Progenitor cell of endocrine pancreas (in vitro differentiated cells): ENCODE data around the gene DIP2C. TPM values are rescaled to one million over a fixed set of nuclear protein-coding genes. Genes with fewer than 3 reads are reported as not detected.
A peak's percentile ranks its signal among the peaks of the same experiment; 100 is the strongest.
"Not testable (repeated sequence)": the region's sequence is repeated elsewhere in the genome, so short reads cannot be mapped to it uniquely, and the experiment has no call there.

ENCODE experiments used
- DNase-seq: peaks from one replicate; pipeline ENCODE4 v3.0.0; 2021; ENCODE audit warnings: low spot score; ENCODE audit not compliant: unreplicated experiment
- H3K27ac Mint-ChIP-seq: 2 replicates; pipeline ENCODE4 v1.8.0; 2021; ENCODE audit warnings: mild to moderate bottlenecking, moderate library complexity, mixed read lengths
- H3K27me3 Mint-ChIP-seq: 2 replicates; pipeline ENCODE4 v1.8.0; 2021; ENCODE audit warnings: mixed read lengths
- H3K36me3 Mint-ChIP-seq: 2 replicates; pipeline ENCODE4 v1.8.0; 2022; ENCODE audit warnings: mixed read lengths; ENCODE audit not compliant: insufficient read depth
- H3K4me1 Mint-ChIP-seq: 2 replicates; pipeline ENCODE4 v1.8.0; 2021; ENCODE audit warnings: low read depth, mixed read lengths
- H3K4me3 Mint-ChIP-seq: 2 replicates; pipeline ENCODE4 v1.8.0; 2021; ENCODE audit warnings: low read depth, mild to moderate bottlenecking, moderate library complexity, mixed read lengths
- H3K9me3 Mint-ChIP-seq: 2 replicates; pipeline ENCODE4 v1.8.0; 2021; ENCODE audit warnings: low read depth, mixed read lengths
- CTCF ChIP-seq: fragments of 200-600 bp; sonication (generic); IDR thresholded peaks from one replicate; pipeline ENCODE4 v1.5.0; 2021; ENCODE audit warnings: antibody characterized with exemption, mild to moderate bottlenecking; ENCODE audit not compliant: unreplicated experiment
- total RNA-seq: library from RNA; stranded (reverse); gene quantifications from 2 replicates; pipeline ENCODE4 v1.2.1, GENCODE V29; 2021

DIP2C gene
- total RNA-seq, 1 donor from 2014 or later = 27.2 TPM

- peaks cover 14% of the 10 kb centered on the region for H3K4me1 Mint-ChIP-seq
- DNase-seq = no peak
- no peak overlapping the region for H3K27ac Mint-ChIP-seq
- H3K27me3 Mint-ChIP-seq = no peaks in the 10 kb centered on the region
- H3K36me3 Mint-ChIP-seq = peaks cover 1% of the 10 kb centered on the region
- H3K9me3 Mint-ChIP-seq = no peaks in the 10 kb centered on the region
- H3K4me3 Mint-ChIP-seq = no peak overlapping the region
- no peak for TF ChIP-seq CTCF
Measured at GRCh38 chr10:534047-534566, 155.4 kb downstream of the DIP2C start.

DNA sequence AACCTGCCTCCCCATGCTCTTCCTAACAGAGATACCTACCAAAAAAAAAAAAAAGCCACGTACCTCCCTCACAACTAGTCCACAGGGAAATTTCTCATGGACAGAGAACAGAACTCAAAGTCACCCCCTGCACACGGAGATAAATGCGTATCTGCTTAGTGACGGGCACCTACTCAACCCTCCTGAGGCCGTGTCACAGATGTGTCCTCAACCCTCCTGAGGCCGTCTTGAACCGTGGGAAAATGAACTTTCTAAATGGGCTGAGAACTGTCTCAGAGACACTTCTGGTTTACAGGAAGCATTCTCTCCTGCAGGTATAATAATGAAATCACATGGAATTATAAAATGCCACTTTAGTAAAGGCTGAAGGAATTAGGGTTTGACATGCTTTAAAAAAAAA lies 155.9 kb downstream of the DIP2C start:
- H3K27me3 Mint-ChIP-seq = no peaks in the 10 kb centered on the region
- H3K4me1 Mint-ChIP-seq = peaks cover 14% of the 10 kb centered on the region
- H3K4me3 Mint-ChIP-seq = no peak overlapping the region
- H3K36me3 Mint-ChIP-seq = peaks cover 1% of the 10 kb centered on the region
- H3K27ac Mint-ChIP-seq = peak overlapping the region; percentile 68
- no peak for DNase-seq
- TF ChIP-seq CTCF = no peak
- no peaks in the 10 kb centered on the region for H3K9me3 Mint-ChIP-seq

DNA sequence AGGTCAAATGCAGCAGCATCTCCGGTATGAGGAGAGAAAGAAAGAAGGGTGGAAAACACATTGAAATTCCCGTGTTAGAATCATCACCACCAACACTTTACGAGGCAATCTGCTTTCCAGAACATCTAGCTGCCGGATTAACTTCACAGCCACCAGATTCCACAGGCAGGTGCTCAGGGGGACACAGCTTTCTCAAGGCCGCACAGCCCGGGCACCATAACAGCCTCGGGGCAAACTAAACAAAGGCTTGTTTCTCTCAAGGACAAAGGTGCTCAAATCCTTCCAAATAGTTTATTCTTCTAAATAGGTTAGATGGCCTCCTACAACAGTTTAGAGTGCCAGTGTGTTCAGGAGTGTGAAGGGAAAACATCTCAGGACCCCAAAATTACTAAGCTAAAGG lies 156.3 kb downstream of the DIP2C start:
- Mint-ChIP-seq H3K4me1 (peaks cover 14% of the 10 kb centered on the region), H3K36me3 (peaks cover 1% of the 10 kb centered on the region), H3K27ac (peak overlapping the region; percentile 68), H3K27me3 (no peaks in the 10 kb centered on the region), H3K4me3 (no peak overlapping the region), H3K9me3 (no peaks in the 10 kb centered on the region)
- DNase-seq = no peak
- no peak for TF ChIP-seq CTCF

DNA sequence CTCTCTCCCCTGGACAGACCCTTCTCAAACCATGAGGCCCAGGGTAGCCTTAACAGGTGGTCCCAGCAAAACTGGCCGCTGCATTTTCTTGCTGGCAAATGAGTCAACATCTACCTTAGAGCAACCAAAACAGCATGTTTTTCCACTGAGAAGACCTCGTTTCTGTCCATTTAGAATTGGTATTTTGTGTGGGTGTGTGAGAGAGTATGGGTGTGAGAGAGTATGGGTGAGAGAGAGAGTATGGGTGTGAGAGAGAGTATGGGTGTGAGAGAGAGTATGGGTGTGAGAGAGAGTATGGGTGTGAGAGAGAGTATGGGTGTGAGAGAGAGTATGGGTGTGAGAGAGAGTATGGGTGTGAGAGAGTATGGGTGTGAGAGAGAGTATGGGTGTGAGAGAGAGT lies 157.1 kb downstream of the DIP2C start:
- H3K36me3 Mint-ChIP-seq, H3K27me3 Mint-ChIP-seq, H3K27ac Mint-ChIP-seq, DNase-seq, H3K4me3 Mint-ChIP-seq, H3K9me3 Mint-ChIP-seq: not testable (repeated sequence)
- H3K4me1 Mint-ChIP-seq = peaks cover 14% of the 10 kb centered on the region

DNA sequence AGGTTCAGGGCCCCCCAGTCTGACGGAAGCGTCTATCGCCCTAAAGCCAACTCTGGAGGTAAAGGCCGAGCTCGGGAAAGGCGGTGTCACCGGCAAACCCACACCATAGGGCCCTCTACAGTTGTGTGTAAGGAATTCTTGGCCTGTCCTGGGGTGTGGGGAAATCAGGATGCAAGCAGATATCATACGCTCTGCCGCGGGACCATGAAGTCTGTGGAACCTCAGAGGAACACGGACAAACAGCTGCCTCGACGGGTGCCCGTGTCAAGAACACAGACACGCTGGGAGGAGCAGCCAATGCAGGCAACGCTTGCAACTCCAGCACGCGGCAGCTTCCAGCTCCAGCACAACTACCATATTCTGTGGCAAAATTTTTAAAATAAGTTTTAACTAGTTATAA lies 157.9 kb downstream of the DIP2C start:
- Mint-ChIP-seq H3K9me3 (no peaks in the 10 kb centered on the region), H3K4me3 (no peak overlapping the region), H3K4me1 (peaks cover 12% of the 10 kb centered on the region), H3K27ac (peak overlapping the region; percentile 17), H3K27me3 (no peaks in the 10 kb centered on the region), H3K36me3 (peaks cover 1% of the 10 kb centered on the region)
- DNase-seq = no peak
- TF ChIP-seq CTCF = no peak

DNA sequence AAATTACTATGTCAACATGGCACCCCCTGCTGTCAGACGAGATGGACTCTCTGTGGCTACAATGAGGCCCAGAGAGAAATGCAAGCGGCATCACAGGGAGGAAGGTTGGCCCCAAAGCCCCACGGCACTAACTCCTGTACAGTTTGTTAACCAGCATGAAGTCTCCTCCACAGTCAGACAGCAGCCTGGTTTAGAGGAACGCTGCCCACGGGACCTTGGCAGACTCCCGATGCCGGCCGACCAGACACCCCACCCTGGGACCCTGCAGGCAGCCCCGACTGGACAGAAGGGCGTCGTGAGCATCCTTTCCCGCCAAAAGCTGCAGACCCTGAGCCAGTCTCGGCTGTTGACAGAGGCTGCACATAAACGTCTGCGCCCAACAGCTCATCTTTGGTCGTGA lies 158.8 kb downstream of the DIP2C start:
- Mint-ChIP-seq H3K36me3 (peaks cover 1% of the 10 kb centered on the region), H3K27ac (no peak overlapping the region), H3K27me3 (no peaks in the 10 kb centered on the region), H3K9me3 (no peaks in the 10 kb centered on the region), H3K4me3 (no peak overlapping the region), H3K4me1 (peaks cover 10% of the 10 kb centered on the region)
- DNase-seq = no peak
- TF ChIP-seq CTCF = no peak
